Subcutaneous abdominal adipose tissue (tissue), 5 donors: ENCODE measurements around the gene KBTBD8.

Experiments
- H3K27ac ChIP-seq: one replicate; pipeline ENCODE4 v1.7.0; 2013; ENCODE audit warnings: low read depth, mild to moderate bottlenecking, inconsistent platforms, low read length, moderate library complexity
- H3K27me3 ChIP-seq, 5 donors: one replicate each; pipeline ENCODE4 v1.7.0; 2013; ENCODE audit warnings: low read length in 5 of 5, inconsistent platforms in 1 of 5; ENCODE audit not compliant: control insufficient read depth in 5 of 5, insufficient read depth in 4 of 5
- H3K36me3 ChIP-seq, 5 donors: one replicate each; pipeline ENCODE4 v1.7.0; 2013; ENCODE audit warnings: low read length in 5 of 5; ENCODE audit not compliant: control insufficient read depth in 5 of 5, insufficient read depth in 5 of 5
- H3K4me1 ChIP-seq, 5 donors: one replicate each; pipeline ENCODE4 v1.7.0; 2013; ENCODE audit warnings: low read length in 5 of 5, mild to moderate bottlenecking in 3 of 5, moderate library complexity in 1 of 5; ENCODE audit not compliant: control insufficient read depth in 5 of 5, insufficient read depth in 5 of 5
- H3K4me3 ChIP-seq, 5 donors: one replicate each; pipeline ENCODE4 v1.7.0; 2013; ENCODE audit warnings: low read length in 5 of 5, low read depth in 1 of 5
- H3K9ac ChIP-seq, 5 donors: one replicate each; pipeline ENCODE4 v1.7.0; 2013; ENCODE audit warnings: low read length in 5 of 5, mild to moderate bottlenecking in 4 of 5, moderate library complexity in 3 of 5
- H3K9me3 ChIP-seq, 5 donors: one replicate each; pipeline ENCODE4 v1.7.0; 2013; ENCODE audit warnings: low read length in 5 of 5; ENCODE audit not compliant: control insufficient read depth in 5 of 5
- donor health status: healthy.
- donor health status: healthy.
- donor health status: healthy.
- donor health status: healthy.
- donor health status: healthy.

Gene KBTBD8

GRCh38 chr3:67059443-67059842, 61.3 kb downstream of the KBTBD8 start:
- Histone ChIP-seq H3K4me3 (no peak overlapping the region), H3K9ac (no peak overlapping the region), H3K27ac (no peak overlapping the region), H3K27me3 (peaks cover 0 to 4% (median 0%) of the 10 kb centered on the region in 5 donors), H3K4me1 (no peaks in the 10 kb centered on the region), H3K36me3 (no peaks in the 10 kb centered on the region), H3K9me3 (no peaks in the 10 kb centered on the region)
